HepG2 (cell line): ENCODE measurements around the gene SGSH. TPM values are rescaled to one million over a fixed set of nuclear protein-coding genes. Genes with fewer than 3 reads are reported as not detected.

Source experiments
- AHR ChIP-seq: IDR thresholded peaks from 2 replicates; pipeline ENCODE4 v1.6.1; 2018; ENCODE audit warnings: missing genetic modification reagents, missing compliant biosample characterization
- BRCA1 ChIP-seq: sonication (generic); formaldehyde crosslinking; IDR thresholded peaks from 2 replicates; pipeline ENCODE4 v1.4.0; 2020; ENCODE audit warnings: missing genetic modification reagents
- CEBPB ChIP-seq: IDR thresholded peaks from 2 replicates; pipeline ENCODE4 v1.6.1; 2011; ENCODE audit warnings: low read depth, low read length, improper control_type of control experiment, borderline replicate concordance
- MATR3 ChIP-seq: sonication (generic); formaldehyde crosslinking; IDR thresholded peaks from 2 replicates; pipeline ENCODE4 v1.4.0; 2020; ENCODE audit warnings: missing genetic modification reagents
- REL ChIP-seq: sonication (generic); formaldehyde crosslinking; conservative IDR thresholded peaks from 2 replicates; pipeline ENCODE4 v1.8.0; 2022; ENCODE audit warnings: mild to moderate bottlenecking, missing genetic modification reagents, moderate library complexity
- SCMH1 ChIP-seq: sonication (generic); formaldehyde crosslinking; IDR thresholded peaks from 2 replicates; pipeline ENCODE4 v1.9.0; 2021; ENCODE audit warnings: missing genetic modification reagents, mild to moderate bottlenecking, borderline replicate concordance
- SMAD1 ChIP-seq: sonication (generic); formaldehyde crosslinking; IDR thresholded peaks from 2 replicates; pipeline ENCODE4 v1.4.0; 2020; ENCODE audit warnings: missing genetic modification reagents, low read depth, mild to moderate bottlenecking, borderline replicate concordance
- TAF1 ChIP-seq: sonication (generic); formaldehyde crosslinking; IDR thresholded peaks from 2 replicates; pipeline ENCODE4 v1.4.0; 2020; ENCODE audit warnings: missing genetic modification reagents
- ZNF550 ChIP-seq: sonication (generic); formaldehyde crosslinking; IDR thresholded peaks from 2 replicates; pipeline ENCODE4 v1.4.0; 2020; ENCODE audit warnings: mild to moderate bottlenecking, missing genetic modification reagents, borderline replicate concordance
- ZNF605 ChIP-seq: sonication (generic); formaldehyde crosslinking; IDR thresholded peaks from 2 replicates; pipeline ENCODE4 v1.8.0; 2022; ENCODE audit warnings: mild to moderate bottlenecking, missing genetic modification reagents
- ZSCAN31 ChIP-seq: sonication (generic); formaldehyde crosslinking; IDR thresholded peaks from 2 replicates; pipeline ENCODE4 v1.5.0; 2020; ENCODE audit warnings: low read depth, mild to moderate bottlenecking, missing genetic modification reagents
- polyA plus RNA-seq, 8 experiments: library from polyadenylated mRNA; depleted of rRNA in 3 of 8; stranded (reverse) in 7 of 8; unstranded in 1 of 8; fragments of >200 nt; fragmentation: Illumina TruSeq in 4 of 8; extraction: Trizol in 4 of 8; gene quantifications; 2 replicates each; pipeline versions ENCODE4 v1.2.1 to v1.2.3, GENCODE V29; 2011 to 2016; ENCODE audit warnings: low read depth in 4 of 8, missing spikeins in 1 of 8, mixed read lengths in 1 of 8; ENCODE audit not compliant: insufficient read depth in 1 of 8
- total RNA-seq, 5 experiments: library from RNA; depleted of rRNA; stranded (reverse); fragments of >200 nt; fragmentation: Illumina TruSeq; extraction: Trizol; gene quantifications; 2 replicates each; pipeline ENCODE4 v1.2.3, GENCODE V29; 2016; ENCODE audit warnings: low read depth in 1 of 5
- TF ChIP-seq, protein P1 (sequence below): sonication (generic); formaldehyde crosslinking; IDR thresholded peaks from 2 replicates; pipeline ENCODE4 v1.8.0; 2022; ENCODE audit warnings: mild to moderate bottlenecking, missing genetic modification reagents
- TF ChIP-seq, protein P2 (sequence below): sonication (generic); formaldehyde crosslinking; IDR thresholded peaks from 2 replicates; pipeline ENCODE4 v1.9.0; 2021; ENCODE audit warnings: missing genetic modification reagents, mild to moderate bottlenecking, borderline replicate concordance
- TF ChIP-seq, protein P3 (sequence below): sonication (generic); formaldehyde crosslinking; IDR thresholded peaks from 2 replicates; pipeline ENCODE4 v1.4.0; 2020; ENCODE audit warnings: missing genetic modification reagents
- TF ChIP-seq, protein P4 (sequence below): sonication (generic); formaldehyde crosslinking; IDR thresholded peaks from 2 replicates; pipeline ENCODE4 v1.4.0; 2020; ENCODE audit warnings: mild to moderate bottlenecking, missing genetic modification reagents, borderline replicate concordance
- TF ChIP-seq, protein P5 (sequence below): sonication (generic); formaldehyde crosslinking; IDR thresholded peaks from 2 replicates; pipeline ENCODE4 v1.4.0; 2020; ENCODE audit warnings: missing genetic modification reagents

SGSH gene
- total and polyA plus RNA-seq, 2 of the 13 experiments (the other 11 are each of a cell fraction or from before 2014, with no cell fraction given) = 12.2 to 17.6 TPM

DNA sequence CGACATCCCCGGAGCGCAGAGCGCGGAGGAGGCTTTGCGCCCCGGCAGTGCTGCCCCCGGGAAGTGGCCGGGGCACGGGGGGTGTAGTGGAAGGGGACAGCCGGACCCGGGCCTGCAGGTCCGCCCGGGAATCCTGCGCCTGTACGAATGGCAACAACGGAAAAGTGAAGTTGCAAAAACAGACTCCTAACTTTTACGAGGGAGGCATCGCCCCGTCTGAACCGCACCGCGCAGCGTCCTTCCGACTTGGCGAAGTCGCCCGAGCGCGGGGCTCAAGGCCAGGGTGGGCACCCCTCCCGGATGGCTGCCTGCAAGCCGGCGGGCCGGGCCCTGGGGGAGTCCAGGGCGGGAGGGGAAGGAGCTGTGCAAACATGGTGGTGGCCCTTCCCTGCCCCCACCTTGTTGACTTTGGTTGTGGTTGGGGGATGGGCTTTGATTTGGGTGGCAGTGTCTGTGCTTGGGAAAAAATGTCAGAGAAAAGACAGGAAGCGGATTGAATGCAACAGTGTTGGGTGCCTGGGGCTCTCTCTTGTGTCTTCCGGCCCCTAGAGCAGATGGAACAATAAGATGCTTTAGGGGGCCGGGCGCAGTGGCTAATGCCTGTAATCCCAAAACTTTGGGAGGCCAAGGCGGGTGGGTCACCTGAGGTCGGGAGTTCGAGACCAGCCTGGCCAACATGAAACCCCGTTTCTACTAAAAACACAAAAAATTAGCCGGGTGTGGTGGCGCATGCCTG, 41.2 kb upstream of the SGSH start (continued):
- TF ChIP-seq, protein P1, sequence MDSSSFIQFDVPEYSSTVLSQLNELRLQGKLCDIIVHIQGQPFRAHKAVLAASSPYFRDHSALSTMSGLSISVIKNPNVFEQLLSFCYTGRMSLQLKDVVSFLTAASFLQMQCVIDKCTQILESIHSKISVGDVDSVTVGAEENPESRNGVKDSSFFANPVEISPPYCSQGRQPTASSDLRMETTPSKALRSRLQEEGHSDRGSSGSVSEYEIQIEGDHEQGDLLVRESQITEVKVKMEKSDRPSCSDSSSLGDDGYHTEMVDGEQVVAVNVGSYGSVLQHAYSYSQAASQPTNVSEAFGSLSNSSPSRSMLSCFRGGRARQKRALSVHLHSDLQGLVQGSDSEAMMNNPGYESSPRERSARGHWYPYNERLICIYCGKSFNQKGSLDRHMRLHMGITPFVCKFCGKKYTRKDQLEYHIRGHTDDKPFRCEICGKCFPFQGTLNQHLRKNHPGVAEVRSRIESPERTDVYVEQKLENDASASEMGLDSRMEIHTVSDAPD (CRISPR knock-in tag) = peak; percentile 91
- TF ChIP-seq, protein P2, sequence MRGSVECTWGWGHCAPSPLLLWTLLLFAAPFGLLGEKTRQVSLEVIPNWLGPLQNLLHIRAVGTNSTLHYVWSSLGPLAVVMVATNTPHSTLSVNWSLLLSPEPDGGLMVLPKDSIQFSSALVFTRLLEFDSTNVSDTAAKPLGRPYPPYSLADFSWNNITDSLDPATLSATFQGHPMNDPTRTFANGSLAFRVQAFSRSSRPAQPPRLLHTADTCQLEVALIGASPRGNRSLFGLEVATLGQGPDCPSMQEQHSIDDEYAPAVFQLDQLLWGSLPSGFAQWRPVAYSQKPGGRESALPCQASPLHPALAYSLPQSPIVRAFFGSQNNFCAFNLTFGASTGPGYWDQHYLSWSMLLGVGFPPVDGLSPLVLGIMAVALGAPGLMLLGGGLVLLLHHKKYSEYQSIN (CRISPR knock-in tag) = no peak
- peak; percentile 69 for TF ChIP-seq TAF1 (CRISPR knock-in tag)
- no peak; the same call in 1 of the 2 replicates for TF ChIP-seq SMAD1 (CRISPR knock-in tag)
- no peak for TF ChIP-seq BRCA1 (CRISPR knock-in tag)
- no peak for TF ChIP-seq REL (CRISPR knock-in tag)
- no peak for TF ChIP-seq SCMH1 (CRISPR knock-in tag)
- TF ChIP-seq, protein P3, sequence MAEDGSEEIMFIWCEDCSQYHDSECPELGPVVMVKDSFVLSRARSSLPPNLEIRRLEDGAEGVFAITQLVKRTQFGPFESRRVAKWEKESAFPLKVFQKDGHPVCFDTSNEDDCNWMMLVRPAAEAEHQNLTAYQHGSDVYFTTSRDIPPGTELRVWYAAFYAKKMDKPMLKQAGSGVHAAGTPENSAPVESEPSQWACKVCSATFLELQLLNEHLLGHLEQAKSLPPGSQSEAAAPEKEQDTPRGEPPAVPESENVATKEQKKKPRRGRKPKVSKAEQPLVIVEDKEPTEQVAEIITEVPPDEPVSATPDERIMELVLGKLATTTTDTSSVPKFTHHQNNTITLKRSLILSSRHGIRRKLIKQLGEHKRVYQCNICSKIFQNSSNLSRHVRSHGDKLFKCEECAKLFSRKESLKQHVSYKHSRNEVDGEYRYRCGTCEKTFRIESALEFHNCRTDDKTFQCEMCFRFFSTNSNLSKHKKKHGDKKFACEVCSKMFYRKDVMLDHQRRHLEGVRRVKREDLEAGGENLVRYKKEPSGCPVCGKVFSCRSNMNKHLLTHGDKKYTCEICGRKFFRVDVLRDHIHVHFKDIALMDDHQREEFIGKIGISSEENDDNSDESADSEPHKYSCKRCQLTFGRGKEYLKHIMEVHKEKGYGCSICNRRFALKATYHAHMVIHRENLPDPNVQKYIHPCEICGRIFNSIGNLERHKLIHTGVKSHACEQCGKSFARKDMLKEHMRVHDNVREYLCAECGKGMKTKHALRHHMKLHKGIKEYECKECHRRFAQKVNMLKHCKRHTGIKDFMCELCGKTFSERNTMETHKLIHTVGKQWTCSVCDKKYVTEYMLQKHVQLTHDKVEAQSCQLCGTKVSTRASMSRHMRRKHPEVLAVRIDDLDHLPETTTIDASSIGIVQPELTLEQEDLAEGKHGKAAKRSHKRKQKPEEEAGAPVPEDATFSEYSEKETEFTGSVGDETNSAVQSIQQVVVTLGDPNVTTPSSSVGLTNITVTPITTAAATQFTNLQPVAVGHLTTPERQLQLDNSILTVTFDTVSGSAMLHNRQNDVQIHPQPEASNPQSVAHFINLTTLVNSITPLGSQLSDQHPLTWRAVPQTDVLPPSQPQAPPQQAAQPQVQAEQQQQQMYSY (CRISPR knock-in tag) = 0 out of 2 replicates have a peak, but pooled peaks have one; percentile 53
- TF ChIP-seq ZNF550 = no peak
- no peak for TF ChIP-seq MATR3 (CRISPR knock-in tag)
- TF ChIP-seq, protein P4, sequence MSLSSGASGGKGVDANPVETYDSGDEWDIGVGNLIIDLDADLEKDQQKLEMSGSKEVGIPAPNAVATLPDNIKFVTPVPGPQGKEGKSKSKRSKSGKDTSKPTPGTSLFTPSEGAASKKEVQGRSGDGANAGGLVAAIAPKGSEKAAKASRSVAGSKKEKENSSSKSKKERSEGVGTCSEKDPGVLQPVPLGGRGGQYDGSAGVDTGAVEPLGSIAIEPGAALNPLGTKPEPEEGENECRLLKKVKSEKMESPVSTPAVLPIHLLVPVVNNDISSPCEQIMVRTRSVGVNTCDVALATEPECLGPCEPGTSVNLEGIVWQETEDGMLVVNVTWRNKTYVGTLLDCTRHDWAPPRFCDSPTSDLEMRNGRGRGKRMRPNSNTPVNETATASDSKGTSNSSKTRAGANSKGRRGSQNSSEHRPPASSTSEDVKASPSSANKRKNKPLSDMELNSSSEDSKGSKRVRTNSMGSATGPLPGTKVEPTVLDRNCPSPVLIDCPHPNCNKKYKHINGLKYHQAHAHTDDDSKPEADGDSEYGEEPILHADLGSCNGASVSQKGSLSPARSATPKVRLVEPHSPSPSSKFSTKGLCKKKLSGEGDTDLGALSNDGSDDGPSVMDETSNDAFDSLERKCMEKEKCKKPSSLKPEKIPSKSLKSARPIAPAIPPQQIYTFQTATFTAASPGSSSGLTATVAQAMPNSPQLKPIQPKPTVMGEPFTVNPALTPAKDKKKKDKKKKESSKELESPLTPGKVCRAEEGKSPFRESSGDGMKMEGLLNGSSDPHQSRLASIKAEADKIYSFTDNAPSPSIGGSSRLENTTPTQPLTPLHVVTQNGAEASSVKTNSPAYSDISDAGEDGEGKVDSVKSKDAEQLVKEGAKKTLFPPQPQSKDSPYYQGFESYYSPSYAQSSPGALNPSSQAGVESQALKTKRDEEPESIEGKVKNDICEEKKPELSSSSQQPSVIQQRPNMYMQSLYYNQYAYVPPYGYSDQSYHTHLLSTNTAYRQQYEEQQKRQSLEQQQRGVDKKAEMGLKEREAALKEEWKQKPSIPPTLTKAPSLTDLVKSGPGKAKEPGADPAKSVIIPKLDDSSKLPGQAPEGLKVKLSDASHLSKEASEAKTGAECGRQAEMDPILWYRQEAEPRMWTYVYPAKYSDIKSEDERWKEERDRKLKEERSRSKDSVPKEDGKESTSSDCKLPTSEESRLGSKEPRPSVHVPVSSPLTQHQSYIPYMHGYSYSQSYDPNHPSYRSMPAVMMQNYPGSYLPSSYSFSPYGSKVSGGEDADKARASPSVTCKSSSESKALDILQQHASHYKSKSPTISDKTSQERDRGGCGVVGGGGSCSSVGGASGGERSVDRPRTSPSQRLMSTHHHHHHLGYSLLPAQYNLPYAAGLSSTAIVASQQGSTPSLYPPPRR (CRISPR knock-in tag) = peak; percentile 93
- TF ChIP-seq, protein P5, sequence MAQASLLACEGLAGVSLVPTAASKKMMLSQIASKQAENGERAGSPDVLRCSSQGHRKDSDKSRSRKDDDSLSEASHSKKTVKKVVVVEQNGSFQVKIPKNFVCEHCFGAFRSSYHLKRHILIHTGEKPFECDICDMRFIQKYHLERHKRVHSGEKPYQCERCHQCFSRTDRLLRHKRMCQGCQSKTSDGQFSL = no peak; the same call in none of the 2 replicates
- TF ChIP-seq AHR (CRISPR knock-in tag) = no peak
- TF ChIP-seq ZNF605 = peak; percentile 92
- no peak for TF ChIP-seq CEBPB
- peak; percentile 83; the same call in 1 of the 2 replicates for TF ChIP-seq ZSCAN31 (CRISPR knock-in tag)
